Fibroblast of skin of left quadriceps (primary cell): ENCODE data around the gene PSTPIP1.

ENCODE experiments used
- DNase-seq, 2 experiments: peaks; one replicate each; pipeline ENCODE4 v3.0.0-alpha.2; 2013; ENCODE audit warnings: low read depth in 2 of 2

The PSTPIP1 gene

GRCh38 chr15:76998663-76999285 is 3.8 kb downstream of the PSTPIP1 start:
- no peak for DNase-seq

GRCh38 chr15:76999996-77000395 is 5.1 kb downstream of the PSTPIP1 start:
- no peak for DNase-seq

- DNase-seq: no peak
Observed at GRCh38 chr15:77001351-77001750, 6.4 kb downstream of the PSTPIP1 start.

- no peak for DNase-seq
Observed at GRCh38 chr15:77001966-77002365, 7.0 kb downstream of the PSTPIP1 start.

- DNase-seq: no peak
Observed at GRCh38 chr15:77002436-77002835, 7.5 kb downstream of the PSTPIP1 start.

- DNase-seq: no peak
Observed at GRCh38 chr15:77002954-77003912, 8.3 kb downstream of the PSTPIP1 start.

- no peak for DNase-seq
Observed at GRCh38 chr15:77004189-77004588, 9.3 kb downstream of the PSTPIP1 start.

GRCh38 chr15:77009176-77009575 is 14.2 kb downstream of the PSTPIP1 start:
- no peak for DNase-seq

- DNase-seq: no peak
Observed at GRCh38 chr15:77009646-77010311, 14.9 kb downstream of the PSTPIP1 start.

GRCh38 chr15:77010312-77010686 is 15.4 kb downstream of the PSTPIP1 start:
- no peak for DNase-seq

- no peak for DNase-seq
Observed at GRCh38 chr15:77010857-77011256, 15.9 kb downstream of the PSTPIP1 start.

GRCh38 chr15:77012117-77012712 is 17.3 kb downstream of the PSTPIP1 start:
- no peak for DNase-seq

- DNase-seq: no peak
Observed at GRCh38 chr15:77012868-77013267, 17.9 kb downstream of the PSTPIP1 start.

GRCh38 chr15:77013776-77014131 is 18.8 kb downstream of the PSTPIP1 start:
- no peak for DNase-seq

- no peak for DNase-seq
Observed at GRCh38 chr15:77014132-77015081, 19.5 kb downstream of the PSTPIP1 start.

- no peak for DNase-seq
Observed at GRCh38 chr15:77015646-77016320, 20.9 kb downstream of the PSTPIP1 start.

- DNase-seq: no peak
Observed at GRCh38 chr15:77016321-77016695, 21.4 kb downstream of the PSTPIP1 start.

- DNase-seq: no peak
Observed at GRCh38 chr15:77017091-77017660, 22.2 kb downstream of the PSTPIP1 start.

GRCh38 chr15:77017761-77018720 is 23.1 kb downstream of the PSTPIP1 start:
- DNase-seq: no peak
